Amniotic stem cell (primary cell): Measurements from ENCODE around the gene RALY.

Source experiments
- DNase-seq: peaks from one replicate; lab custom pipeline; 2025; lab: John Stamatoyannopoulos, UW

RALY gene

GRCh38 chr20:34047010-34047687 lies 53.4 kb downstream of the RALY start:
- no peak for DNase-seq

DNA sequence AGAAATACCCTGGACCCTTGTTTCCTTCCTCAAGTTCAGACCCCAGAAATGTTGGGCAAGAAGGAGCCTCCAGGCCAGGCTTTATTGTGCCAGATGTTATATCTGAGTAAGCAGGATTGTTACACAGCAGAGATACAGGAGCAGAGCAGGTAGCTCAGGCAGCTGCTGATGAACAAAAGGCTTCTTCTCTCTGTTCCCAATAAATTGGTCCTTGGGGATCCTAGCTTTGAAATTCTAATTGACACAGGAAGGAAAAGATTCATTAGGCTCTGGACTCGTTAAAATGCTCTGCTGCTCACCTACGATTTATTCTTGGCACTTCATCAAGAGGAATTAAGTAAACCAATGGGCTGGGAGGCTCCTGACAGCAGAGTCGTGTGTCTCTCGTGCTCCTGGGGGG lies 54.2 kb downstream of the RALY start:
- no peak for DNase-seq

DNA sequence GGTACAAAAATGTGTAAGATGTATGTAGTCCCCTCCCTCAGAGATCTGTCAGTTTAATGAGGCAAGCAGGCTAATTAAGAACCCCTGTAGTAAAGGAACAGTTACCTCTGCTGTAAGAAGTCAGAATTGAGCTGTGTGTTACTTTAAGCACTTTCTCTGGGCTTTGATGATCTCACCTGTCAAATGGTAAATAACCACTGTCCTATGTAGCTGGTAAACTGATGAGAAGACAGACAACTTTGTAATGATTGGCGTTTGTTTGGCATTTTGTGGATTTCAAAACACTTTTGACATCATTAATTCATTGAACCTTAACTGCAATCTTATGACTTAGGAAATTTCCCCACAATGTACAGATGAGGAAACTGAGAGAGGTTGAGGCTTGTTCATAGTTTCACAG lies 55.7 kb downstream of the RALY start:
- no peak for DNase-seq

DNA sequence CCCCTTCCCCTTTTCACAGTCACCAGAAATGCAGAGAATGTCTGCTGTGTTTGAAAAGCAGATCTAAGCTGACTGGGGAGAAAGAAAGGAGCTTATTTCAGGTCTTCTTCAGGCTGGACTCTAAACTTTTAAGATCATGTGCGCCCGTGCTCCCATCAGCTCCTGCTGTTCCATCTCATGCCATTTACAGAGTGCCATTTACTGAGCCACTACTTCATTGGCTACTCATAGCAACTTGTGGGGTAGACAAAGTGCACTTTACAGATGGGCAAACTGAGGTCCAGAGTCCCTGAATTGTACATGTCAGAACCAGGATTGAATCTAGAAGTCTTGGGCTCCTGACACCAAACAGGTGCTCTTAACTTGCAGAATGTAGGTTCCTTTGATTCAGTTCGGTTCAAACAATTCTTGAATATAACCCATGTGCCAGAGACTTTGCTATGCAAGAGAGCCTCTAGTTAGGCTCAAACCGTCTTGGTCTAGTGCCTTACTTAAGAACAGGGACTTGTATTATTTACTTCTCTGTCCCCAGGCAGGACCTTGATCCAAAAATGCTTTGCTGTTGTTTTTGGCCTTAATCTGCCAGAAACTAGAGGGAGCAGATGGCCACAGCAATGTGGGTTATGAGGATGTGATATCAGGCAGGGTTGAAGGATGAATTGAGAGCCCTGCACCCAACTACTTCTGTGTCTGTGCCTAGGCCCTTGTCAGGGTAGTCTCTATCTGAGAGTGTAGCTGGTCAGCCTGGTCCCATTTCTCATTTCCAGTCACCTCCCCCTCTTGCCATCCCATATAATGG lies 56.4 kb downstream of the RALY start:
- DNase-seq = no peak

GRCh38 chr20:34052414-34052813 lies 58.7 kb downstream of the RALY start:
- no peak for DNase-seq

DNA sequence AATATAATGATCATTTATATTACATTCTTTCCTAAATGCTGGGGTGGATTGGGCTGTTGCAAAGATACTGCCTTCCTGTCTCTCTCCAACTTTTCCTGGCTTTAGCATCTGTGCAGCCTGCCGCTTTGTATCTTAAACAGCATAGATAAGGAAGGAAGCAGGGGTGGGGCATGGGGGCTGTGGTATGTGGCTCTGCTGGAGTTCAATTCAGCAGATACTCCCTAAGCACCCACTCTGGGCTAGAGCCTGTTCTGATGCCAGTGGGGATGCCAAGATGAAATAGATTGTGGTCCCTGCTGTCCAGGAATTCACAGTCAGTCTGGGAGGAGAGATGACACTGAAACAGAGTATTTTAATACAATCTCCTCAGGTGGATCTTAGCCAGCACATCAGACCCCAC lies 61.6 kb downstream of the RALY start:
- DNase-seq = no peak

- DNase-seq = no peak
These were observed 65.1 kb downstream of the RALY start for GRCh38 chr20:34058831-34059230.

GRCh38 chr20:34060970-34061369 lies 67.3 kb downstream of the RALY start:
- DNase-seq = no peak

DNA sequence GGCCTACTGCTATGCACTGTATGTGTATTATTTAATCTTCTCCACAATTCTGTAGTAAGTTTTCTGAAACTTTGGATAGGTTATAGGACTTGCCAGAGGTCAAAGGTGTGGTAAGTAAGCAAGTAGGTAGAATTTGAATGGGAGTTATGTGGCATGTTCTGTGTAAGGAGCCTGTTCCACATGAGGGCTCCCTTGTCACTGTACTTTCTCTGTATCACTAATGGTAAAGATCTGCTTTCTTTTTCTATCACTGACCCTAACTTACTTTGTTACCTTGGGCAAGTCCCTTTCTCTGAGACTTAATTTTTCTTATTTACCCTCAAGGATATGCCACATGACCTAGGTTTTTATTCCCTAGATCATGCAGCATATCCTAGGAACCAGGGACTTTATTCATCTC lies 68.0 kb downstream of the RALY start:
- DNase-seq = no peak

GRCh38 chr20:34062570-34063482 lies 69.1 kb downstream of the RALY start:
- no peak for DNase-seq

- DNase-seq = no peak
These were observed 70.6 kb downstream of the RALY start for GRCh38 chr20:34064286-34064685.

DNA sequence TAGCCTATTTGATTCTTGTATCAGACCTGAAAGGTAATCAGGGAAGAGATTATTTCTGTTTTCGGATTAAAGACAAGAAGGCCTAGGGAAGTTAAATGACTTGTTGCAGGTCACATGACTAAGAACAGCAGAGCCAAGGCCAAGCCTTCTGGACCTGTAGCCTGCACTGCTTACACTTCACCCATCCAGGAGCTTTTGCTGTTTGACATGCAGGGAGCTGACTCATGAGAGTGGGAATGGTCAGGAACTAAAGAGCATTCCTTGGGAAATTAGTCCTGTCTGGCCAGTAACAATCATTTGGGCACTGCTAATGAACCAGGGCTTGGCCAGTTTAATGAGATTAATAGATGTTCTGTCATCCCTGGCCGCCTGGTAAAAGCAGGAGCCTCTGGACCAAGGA lies 71.5 kb downstream of the RALY start:
- DNase-seq = peak; percentile 17

GRCh38 chr20:34066476-34067090 lies 72.9 kb downstream of the RALY start:
- DNase-seq = peak; percentile 30

- DNase-seq = no peak
These were observed 74.3 kb downstream of the RALY start for GRCh38 chr20:34068001-34068400.

GRCh38 chr20:34069341-34070078 lies 75.8 kb downstream of the RALY start:
- DNase-seq = no peak

DNA sequence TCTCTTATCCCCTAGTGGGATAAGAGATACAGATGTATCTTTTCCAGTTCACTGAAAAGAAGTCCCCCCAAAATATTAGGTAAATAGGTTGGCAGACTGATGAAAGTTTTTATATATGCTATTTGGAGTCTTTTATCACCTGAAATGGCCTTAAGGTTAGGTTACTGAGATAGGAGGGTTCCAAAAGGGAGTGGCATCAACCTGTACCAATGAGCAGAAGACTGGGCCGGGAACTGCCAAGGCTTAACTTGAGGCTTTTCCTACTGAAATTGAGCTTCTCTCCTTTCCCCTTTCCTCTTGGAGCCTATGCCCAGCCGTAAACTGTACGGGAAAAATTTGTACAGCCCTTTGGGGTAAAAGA lies 76.3 kb downstream of the RALY start:
- no peak for DNase-seq

DNA sequence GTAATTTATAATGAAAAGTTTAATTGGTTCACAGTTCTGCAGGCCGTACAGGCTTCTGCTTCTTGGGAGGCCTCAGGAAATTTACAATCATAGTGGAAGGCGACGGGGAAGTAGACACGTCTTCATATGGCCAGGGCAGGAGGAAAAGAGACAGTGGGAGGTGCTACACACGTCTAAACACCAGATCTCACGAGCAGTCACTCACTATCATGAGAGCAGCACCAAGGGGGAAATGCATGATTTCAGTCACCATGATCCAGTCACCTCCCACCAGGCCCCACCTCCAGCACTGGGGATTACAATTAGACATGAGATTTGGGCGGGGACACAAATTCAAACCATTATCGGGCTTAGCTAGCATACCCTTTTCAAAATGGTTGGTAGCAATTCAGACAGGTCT lies 77.1 kb downstream of the RALY start:
- no peak for DNase-seq

DNA sequence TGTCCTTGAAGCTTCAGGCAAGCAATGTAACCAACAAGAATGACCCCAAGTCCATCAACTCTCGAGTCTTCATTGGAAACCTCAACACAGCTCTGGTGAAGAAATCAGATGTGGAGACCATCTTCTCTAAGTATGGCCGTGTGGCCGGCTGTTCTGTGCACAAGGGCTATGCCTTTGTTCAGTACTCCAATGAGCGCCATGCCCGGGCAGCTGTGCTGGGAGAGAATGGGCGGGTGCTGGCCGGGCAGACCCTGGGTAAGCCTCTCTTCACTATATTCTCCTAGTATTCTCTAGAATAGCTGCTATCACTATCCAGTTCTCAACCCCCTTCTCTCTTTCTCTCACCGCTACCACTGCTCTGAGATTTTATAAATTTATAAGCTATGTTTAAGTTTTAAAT lies 78.4 kb downstream of the RALY start:
- DNase-seq = no peak

GRCh38 chr20:34072778-34073177 lies 79.1 kb downstream of the RALY start:
- DNase-seq = no peak

GRCh38 chr20:34074101-34074760 lies 80.5 kb downstream of the RALY start:
- DNase-seq = no peak

GRCh38 chr20:34075647-34076046 lies 81.9 kb downstream of the RALY start:
- DNase-seq = no peak
